GM19025 (cell line): Measurements from ENCODE around the gene FOXN3.

Source experiments
- ATAC-seq: cut with Tn5 transposase; IDR thresholded peaks from one replicate; pipeline ENCODE4 v1.9.1; 2021; ENCODE audit warnings: mild to moderate bottlenecking, low read depth, moderate library complexity; ENCODE audit not compliant: unreplicated experiment

FOXN3 gene

GRCh38 chr14:89289477-89289876 lies 127.6 kb downstream of the FOXN3 start:
- ATAC-seq: no peak

DNA sequence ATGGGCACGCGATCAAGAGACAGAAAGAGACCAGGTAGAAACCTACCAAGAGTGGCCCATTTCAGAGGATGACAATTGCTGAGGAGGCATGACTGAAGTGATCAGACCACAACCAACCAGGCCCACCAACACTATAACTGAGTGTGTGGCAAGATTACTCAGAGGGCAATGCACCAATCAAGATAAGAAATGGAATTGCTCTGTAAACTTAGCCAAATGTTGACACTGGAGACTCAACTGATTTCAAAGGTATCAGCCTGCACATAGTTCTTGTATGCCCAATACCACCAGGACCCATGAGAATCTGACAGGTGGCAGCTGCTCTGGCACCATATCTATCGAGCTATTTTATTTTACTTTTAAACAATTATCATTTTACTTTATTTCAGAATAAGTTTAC lies 128.9 kb downstream of the FOXN3 start:
- no peak for ATAC-seq

DNA sequence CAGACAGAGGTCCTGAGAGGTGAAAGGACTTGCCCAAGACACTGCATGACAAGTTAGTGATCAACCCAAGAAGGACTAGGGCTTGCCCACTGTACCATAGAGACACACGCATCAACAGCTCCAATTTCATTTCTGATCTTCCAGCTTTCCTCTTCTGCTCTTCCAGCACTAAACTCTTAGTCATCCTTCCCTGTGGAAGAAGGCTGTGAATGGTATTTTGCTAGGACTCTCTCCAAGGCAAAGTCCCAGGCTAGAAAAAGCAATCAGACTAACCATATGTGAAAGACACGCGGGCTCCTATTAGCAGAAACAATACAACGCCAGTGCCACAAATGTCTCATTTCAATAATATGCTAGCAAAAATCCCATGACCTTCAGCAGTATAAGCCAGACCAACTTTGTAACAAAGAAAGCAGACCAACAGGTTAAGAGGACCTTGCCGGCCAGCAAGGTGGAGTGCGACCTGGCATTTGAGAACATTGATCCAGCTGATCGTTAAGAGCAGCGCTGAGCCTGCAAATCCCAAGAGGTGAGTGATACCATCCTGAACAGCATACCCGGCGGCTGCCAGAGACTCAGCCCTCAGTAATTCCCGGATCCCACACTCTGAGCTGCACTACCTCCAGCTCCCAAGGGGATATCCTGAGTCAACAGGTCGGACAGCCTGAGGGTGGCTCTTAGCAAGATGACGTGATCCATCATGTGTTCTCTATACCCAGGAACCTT lies 132.5 kb downstream of the FOXN3 start:
- ATAC-seq: no peak

- peak; percentile 76 for ATAC-seq
These were observed 133.5 kb downstream of the FOXN3 start for GRCh38 chr14:89283327-89284060.

DNA sequence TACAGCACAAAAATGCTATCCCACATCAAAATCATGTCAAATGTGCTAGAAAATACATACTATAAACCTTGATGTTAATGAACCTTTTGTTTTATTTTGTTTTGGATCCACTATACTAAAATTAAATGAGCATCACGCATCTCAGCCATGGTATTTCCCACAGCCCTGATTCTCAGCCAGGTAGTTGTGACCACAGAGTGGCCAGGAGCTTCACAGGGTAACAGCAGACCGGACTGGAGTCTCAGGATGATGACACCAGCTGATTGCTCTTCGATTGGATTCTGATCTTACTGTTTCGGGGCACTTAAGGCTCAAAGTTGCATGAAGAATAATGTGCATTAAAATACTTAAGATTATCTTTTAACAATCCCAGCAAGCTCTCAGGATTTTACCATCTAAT lies 134.8 kb downstream of the FOXN3 start:
- ATAC-seq: no peak

GRCh38 chr14:89280600-89280999 lies 136.4 kb downstream of the FOXN3 start:
- no peak for ATAC-seq

DNA sequence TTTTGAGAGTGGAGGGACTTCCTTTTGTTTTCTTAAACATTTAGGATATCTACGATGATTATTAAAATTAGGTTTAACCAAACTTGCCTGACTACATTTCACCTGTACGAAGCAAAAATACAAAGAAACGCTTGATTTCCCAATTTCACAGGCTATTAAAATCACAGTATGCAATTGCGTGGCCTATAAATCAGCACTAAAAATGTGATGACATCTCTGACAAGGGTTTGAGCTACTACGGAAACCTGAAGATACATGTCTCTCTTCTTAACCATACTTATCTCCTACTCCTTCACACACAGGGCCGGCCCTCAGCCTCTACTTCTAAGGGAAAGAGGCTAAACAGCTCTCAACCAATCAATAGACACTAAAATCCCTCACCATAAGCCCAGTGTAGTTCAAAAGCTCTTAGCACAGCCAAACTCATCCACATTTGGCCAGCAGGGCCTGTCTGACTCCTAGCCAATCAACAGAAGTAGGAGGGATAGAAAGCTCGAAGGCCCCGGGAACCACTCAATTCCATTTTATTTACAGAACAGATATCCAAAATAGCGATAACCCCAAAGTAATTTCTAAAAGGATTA lies 137.3 kb downstream of the FOXN3 start:
- no peak for ATAC-seq

GRCh38 chr14:89277203-89277602 lies 139.8 kb downstream of the FOXN3 start:
- ATAC-seq: no peak

DNA sequence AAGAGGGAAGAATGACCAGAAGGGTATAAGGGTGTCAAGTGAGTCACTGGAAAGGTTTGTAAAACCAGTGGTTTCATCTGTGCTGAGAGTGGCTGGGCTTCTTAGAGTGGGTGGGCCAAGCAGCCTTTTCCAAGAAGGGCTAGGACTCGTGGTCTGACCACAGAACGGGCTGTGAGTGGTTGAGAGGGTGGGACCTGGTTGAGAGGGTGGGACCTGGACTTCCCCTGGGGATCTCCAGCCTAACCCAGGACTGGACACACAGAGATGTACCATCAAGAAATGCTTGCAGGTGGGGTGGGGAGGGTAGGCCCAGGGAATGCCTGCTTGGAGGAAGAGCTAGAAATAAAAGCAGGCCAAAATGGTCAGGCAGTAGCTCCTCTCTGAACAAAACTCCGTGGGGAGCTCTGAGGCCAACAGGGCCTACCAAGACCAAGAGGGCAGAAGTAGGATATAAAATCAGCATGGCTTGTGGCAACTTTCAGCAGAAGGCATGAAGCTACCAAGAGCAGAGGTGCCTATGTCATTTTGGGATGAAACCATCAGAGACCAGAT lies 140.5 kb downstream of the FOXN3 start:
- ATAC-seq: peak; percentile 97

DNA sequence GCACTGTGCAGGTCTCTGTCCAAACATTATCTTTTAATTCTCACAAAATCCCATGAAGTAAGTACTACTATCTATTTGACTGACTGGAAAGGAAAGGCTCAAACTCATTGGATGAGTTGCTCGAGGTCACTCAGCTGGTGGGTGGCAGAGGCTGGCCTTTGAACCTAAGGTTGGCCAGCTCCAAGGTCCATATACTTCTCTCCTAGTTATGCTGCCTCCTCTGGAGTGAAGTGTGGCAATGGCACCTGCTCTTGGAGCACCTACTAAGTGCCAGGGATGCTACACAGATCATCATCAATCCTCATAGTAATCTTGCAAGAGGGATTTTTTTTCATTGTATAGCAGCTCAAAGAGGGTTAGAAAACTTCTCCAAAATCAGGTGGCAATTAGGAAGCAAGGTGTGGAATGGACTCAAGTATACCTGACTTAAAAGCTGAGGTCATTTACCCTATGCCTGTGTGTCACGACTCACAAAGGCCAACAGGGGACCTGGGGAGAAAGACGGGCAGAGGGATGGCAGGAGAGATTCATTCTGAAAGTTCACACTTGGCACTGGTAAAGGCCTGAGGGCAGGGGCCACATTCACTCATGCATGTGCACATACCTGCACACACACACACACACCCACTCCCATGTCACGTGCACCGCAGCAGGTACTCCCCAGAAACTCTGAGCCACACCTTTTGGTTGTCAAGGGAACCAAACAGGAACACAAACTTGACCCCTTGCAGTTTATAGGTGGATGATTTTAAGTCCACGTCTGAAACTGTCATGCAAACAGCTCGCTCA lies 146.4 kb downstream of the FOXN3 start:
- ATAC-seq: no peak

GRCh38 chr14:89269404-89269803 lies 147.6 kb downstream of the FOXN3 start:
- no peak for ATAC-seq

GRCh38 chr14:89268514-89268913 lies 148.5 kb downstream of the FOXN3 start:
- ATAC-seq: no peak

DNA sequence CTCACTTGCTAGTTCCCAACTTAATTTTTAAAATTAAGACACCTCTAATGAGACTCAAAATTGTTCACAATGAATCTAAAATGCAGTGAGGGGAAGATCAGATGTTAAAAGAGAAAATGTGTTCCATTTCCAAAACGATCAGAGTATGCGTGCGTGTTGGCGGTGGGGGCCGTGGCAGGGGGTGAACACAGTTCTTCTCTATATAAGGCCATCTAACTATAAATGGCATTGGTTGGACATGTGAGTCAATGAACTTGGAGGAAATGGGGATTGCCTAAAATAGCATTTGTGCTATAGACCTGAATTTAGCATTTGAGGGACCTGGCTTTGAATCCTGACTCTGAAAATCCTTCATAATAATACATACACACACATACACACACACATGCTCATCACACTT lies 149.4 kb downstream of the FOXN3 start:
- ATAC-seq: no peak

GRCh38 chr14:89267163-89267562 lies 149.9 kb downstream of the FOXN3 start:
- no peak for ATAC-seq

GRCh38 chr14:89266754-89267153 lies 150.3 kb downstream of the FOXN3 start:
- no peak for ATAC-seq

GRCh38 chr14:89265234-89265633 lies 151.8 kb downstream of the FOXN3 start:
- ATAC-seq: no peak

DNA sequence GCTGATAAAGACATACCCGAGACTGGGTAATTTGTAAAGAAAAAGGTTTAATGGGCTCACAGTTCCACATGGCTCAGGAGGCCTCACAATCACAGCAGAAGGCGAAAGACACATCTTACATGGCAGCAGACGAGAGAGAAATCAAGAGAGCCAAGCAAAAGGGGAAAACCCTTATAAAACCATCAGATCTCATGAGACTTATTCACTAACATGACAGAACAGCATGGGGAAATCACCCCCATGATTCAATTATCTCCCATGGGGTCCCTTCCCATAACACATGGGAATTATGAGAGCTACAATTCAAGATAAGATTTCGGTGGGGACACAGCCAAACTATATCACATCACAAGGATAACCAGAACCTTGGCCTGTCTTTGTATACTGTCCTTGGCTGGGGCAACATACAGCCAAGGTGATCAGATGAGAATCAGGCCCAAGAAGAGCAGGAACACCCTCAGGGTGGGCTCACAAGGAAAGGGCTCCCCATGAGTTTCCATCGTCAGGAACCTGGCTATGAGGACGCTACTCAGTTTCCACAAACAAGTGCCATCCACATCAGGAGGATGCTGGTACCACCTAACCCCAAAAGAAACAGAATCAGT lies 152.7 kb downstream of the FOXN3 start:
- ATAC-seq: no peak

- ATAC-seq: no peak
These were observed 155.0 kb downstream of the FOXN3 start for GRCh38 chr14:89262041-89262440.

GRCh38 chr14:89260898-89261297 lies 156.1 kb downstream of the FOXN3 start:
- ATAC-seq: no peak

GRCh38 chr14:89259951-89260609 lies 157.0 kb downstream of the FOXN3 start:
- ATAC-seq: no peak
